Left ventricle myocardium inferior (tissue), 1 donor: ENCODE measurements around the gene MED29. TPM values are rescaled to one million over a fixed set of nuclear protein-coding genes. Genes with fewer than 3 reads are reported as not detected.

Source experiments
- DNase-seq: peaks from one replicate; pipeline ENCODE4 v3.0.0-alpha.2; 2020
- H3K27ac ChIP-seq: fragments of 200-600 bp; replicated peaks from 2 replicates; pipeline ENCODE4 v1.8.0; 2021
- H3K27me3 ChIP-seq: fragments of 200-600 bp; 2 replicates; pipeline ENCODE4 v1.8.0; 2021; ENCODE audit warnings: low read depth
- H3K36me3 ChIP-seq: fragments of 200-600 bp; 2 replicates; pipeline ENCODE4 v1.8.0; 2021
- H3K4me1 ChIP-seq: fragments of 200-600 bp; 2 replicates; pipeline ENCODE4 v1.8.0; 2021
- H3K4me3 ChIP-seq: fragments of 200-600 bp; 2 replicates; pipeline ENCODE4 v1.8.0; 2021; ENCODE audit warnings: mild to moderate bottlenecking, moderate library complexity
- H3K9me3 ChIP-seq: fragments of 200-600 bp; replicated peaks from 2 replicates; pipeline ENCODE4 v1.8.0; 2021
- intact Hi-C: fragments of 100-400 bp; cut with micrococcal nuclease; formaldehyde crosslinking; loops from one replicate; pipeline ENCODE4 v1.11.0; 2022
- total RNA-seq: library from RNA; stranded (reverse); fragmentation: NEBNext Ultra II Directional; extraction: Animal tissue kit (Norgen Biotek cat#: 25700); gene quantifications from one replicate; pipeline ENCODE4 v1.2.1, GENCODE V29; 2021
- TF ChIP-seq, protein P1 (sequence below): fragments of 200-600 bp; IDR thresholded peaks from 2 replicates; pipeline ENCODE4 v1.8.0; 2021; ENCODE audit warnings: antibody characterized with exemption, mild to moderate bottlenecking, borderline replicate concordance
- donor health status: DM: no; HTN: yes; CAD: no; lungs with severe emphysema.

Gene MED29
- total RNA-seq, 1 donor from 2014 or later, result 25.7 TPM

- H3K27ac ChIP-seq, result no peak overlapping the region
- H3K4me3 ChIP-seq, result no peak overlapping the region
- H3K9me3 ChIP-seq, result no peaks in the 10 kb centered on the region
- H3K27me3 ChIP-seq, result no peaks in the 10 kb centered on the region
- TF ChIP-seq, protein P1, sequence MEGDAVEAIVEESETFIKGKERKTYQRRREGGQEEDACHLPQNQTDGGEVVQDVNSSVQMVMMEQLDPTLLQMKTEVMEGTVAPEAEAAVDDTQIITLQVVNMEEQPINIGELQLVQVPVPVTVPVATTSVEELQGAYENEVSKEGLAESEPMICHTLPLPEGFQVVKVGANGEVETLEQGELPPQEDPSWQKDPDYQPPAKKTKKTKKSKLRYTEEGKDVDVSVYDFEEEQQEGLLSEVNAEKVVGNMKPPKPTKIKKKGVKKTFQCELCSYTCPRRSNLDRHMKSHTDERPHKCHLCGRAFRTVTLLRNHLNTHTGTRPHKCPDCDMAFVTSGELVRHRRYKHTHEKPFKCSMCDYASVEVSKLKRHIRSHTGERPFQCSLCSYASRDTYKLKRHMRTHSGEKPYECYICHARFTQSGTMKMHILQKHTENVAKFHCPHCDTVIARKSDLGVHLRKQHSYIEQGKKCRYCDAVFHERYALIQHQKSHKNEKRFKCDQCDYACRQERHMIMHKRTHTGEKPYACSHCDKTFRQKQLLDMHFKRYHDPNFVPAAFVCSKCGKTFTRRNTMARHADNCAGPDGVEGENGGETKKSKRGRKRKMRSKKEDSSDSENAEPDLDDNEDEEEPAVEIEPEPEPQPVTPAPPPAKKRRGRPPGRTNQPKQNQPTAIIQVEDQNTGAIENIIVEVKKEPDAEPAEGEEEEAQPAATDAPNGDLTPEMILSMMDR, result no peak
- intact Hi-C loops, result no loop called here
- peaks cover 11% of the 10 kb centered on the region for H3K4me1 ChIP-seq
- H3K36me3 ChIP-seq, result peaks cover 78% of the 10 kb centered on the region
- DNase-seq, result no peak
Observed at GRCh38 chr19:39355253-39355652, 35.9 kb upstream of the MED29 start.

DNA sequence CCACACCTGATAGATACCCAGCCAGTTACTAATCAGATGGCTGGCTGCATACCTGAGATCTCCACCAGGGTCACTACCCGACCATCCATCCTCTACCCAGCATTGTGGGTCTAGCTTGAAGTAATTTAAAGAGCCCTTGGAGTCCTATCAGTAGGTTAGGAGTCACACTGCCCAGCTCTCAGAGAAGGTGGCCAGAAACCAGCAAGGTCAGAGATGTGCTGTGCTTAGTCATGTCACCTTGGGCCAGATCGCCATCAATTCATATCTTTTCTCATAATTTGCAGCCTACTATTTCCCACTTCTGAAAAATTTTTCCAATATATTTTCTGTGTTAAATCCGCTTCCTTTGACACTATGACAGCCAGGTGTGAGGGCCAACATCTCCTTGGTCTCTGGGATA, 35.1 kb upstream of the MED29 start:
- no peak for DNase-seq
- Histone ChIP-seq H3K27ac (no peak overlapping the region), H3K36me3 (peaks cover 86% of the 10 kb centered on the region), H3K27me3 (no peaks in the 10 kb centered on the region), H3K4me3 (no peak overlapping the region), H3K9me3 (no peaks in the 10 kb centered on the region), H3K4me1 (peaks cover 11% of the 10 kb centered on the region)
- intact Hi-C loops, result no loop called here
- TF ChIP-seq, protein P1, result no peak

DNA sequence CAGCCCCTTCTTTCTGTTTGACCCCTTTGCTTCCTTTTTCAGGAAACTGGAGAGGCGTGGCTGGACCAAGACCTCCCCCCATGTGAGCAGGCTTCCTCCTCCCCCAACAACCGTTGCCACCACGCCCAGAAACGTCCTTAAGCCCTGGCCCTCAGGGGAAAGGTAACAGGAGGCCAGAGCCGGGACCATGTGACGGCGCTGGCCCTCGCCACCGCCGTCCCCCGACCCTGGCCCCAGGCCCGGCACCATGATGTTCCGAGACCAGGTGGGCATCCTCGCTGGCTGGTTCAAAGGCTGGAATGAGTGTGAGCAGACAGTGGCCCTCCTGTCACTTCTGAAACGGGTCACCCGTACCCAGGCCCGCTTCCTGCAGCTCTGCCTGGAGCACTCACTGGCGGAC, 34.5 kb upstream of the MED29 start:
- H3K27ac ChIP-seq, result no peak overlapping the region
- no peak overlapping the region for H3K4me3 ChIP-seq
- H3K27me3 ChIP-seq, result no peaks in the 10 kb centered on the region
- no peak for DNase-seq
- TF ChIP-seq, protein P1, result no peak
- H3K9me3 ChIP-seq, result no peaks in the 10 kb centered on the region
- H3K36me3 ChIP-seq, result peaks cover 91% of the 10 kb centered on the region
- H3K4me1 ChIP-seq, result peaks cover 11% of the 10 kb centered on the region
- intact Hi-C loops, result no loop called here

DNA sequence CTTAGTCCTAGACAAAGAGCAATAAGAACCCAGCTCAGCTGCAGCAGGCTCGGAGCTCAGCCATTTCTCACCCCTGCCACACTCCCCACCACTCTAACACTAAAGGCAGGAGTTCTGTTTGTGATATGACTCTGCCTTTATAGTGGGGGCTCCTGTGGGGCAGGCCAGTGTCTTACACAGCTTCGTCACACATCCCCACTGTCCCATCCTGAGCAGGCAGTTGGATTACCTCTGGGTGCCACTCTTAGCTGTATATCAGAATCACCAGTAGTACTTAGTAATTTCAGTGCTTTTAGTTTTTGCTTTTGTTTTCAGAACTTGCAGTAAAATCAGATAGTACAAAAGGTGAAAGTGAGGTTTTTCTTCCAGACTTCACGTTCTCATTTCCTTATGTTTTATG, 32.2 kb upstream of the MED29 start:
- Histone ChIP-seq H3K4me1 (peaks cover 25% of the 10 kb centered on the region), H3K27me3 (no peaks in the 10 kb centered on the region), H3K36me3 (peaks cover 90% of the 10 kb centered on the region), H3K27ac (no peak overlapping the region), H3K4me3 (no peak overlapping the region), H3K9me3 (no peaks in the 10 kb centered on the region)
- intact Hi-C loops, result no loop called here
- no peak for DNase-seq
- TF ChIP-seq, protein P1, result no peak

DNA sequence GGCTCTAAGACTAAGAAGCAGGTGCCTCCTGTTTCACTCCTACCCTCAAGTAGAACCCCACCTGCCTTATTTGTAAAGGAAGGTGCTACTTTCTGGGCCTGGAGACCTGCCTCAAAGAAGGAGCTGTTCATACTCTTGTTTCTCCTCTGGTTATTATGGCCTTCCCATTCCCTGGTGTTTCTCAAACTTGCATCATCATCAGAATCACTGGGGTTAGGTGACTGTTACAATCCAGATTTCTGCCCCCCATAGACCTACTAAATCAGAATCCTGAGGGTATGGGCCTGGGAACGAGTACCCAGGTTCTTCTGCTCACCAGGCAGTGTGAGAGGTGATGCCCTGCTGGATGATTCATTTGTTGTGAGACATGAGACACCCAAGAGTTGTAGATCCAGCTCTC, 30.6 kb upstream of the MED29 start:
- intact Hi-C loops, result no loop called here
- no peak for DNase-seq
- Histone ChIP-seq H3K4me3 (no peak overlapping the region), H3K27ac (no peak overlapping the region), H3K9me3 (no peaks in the 10 kb centered on the region), H3K4me1 (peaks cover 34% of the 10 kb centered on the region), H3K27me3 (no peaks in the 10 kb centered on the region), H3K36me3 (peaks cover 80% of the 10 kb centered on the region)
- TF ChIP-seq, protein P1, result no peak
